ENCODE measurements around the gene MBTPS1. TPM values are rescaled to one million over a fixed set of nuclear protein-coding genes. Genes with fewer than 3 reads are reported as not detected.
"Not testable (repeated sequence)": the region's sequence is repeated elsewhere in the genome, so short reads cannot be mapped to it uniquely, and the experiment has no call there.

Gene MBTPS1
- total RNA-seq, 1 donor from 2014 or later, result 80.8 TPM

DNA sequence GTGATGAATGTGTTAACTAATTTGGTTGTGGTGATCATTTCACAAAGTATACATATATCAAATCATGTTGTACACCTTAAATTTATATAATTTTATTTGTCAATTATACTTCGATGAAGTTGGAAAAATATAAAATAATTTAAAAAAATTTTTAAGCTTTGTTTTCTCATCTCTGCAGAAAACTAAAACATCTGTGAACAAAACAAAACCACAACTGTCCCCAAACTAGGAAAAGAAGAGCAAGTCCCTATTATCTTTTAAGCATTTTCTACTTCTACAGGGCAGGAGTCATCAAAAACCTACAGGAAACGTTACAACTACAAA lies 21.7 kb upstream of the MBTPS1 start:
- DNase-seq, result no peak
- no peak for ATAC-seq
- intact Hi-C loops (cut with micrococcal nuclease), result no loop called here

DNA sequence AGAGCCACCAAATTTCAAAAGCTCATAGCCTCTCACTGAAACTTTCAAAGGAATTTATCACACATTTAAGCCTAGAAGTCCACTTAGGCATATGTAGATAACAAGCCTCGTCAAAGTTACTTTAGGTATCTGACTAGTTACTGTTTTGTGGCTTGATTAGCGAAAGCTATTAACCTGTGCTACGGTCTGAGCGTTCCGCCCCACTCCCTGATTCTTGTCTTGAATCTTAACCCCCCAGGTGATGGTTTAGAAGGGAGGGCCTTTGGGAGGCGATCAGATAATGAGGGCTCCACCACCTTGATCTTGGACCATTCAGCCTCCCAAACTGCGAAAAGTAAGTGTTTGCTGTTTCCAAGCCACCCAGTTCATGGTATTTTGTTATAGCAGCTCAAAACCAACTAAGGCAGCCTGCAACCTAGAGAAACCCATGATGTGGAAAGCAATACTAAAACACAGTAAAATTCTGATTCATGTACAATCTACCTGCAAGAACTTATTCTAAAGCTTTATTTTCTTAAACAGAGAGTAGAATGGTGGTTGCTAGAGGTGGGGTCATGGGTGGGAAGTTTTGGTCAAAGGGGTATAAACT lies 21.1 kb upstream of the MBTPS1 start:
- DNase-seq (no peak), ATAC-seq (no peak)
- intact Hi-C loops (cut with micrococcal nuclease), result no loop called here

DNA sequence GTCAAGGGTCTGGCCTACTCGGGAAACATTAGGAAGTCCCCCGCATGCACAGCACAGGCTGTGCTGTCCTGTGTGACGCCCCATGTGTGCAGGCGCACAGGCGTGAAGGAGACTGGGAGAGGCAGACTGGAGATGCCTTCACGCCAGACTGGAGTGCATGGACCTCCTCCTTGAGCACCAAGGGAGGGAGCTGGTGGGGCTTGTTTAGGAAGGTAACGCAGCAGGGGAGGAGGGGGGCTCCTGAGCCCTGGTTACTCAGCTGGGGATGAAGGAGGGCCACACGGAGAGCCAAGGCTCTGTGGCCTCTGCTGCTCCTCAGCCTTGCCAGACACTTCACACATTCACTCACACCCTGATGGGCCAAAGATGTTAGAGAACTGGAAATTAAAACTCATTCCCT lies 20.5 kb upstream of the MBTPS1 start:
- no peak for DNase-seq
- no peak for ATAC-seq
- intact Hi-C loops (cut with micrococcal nuclease), result no loop called here

DNA sequence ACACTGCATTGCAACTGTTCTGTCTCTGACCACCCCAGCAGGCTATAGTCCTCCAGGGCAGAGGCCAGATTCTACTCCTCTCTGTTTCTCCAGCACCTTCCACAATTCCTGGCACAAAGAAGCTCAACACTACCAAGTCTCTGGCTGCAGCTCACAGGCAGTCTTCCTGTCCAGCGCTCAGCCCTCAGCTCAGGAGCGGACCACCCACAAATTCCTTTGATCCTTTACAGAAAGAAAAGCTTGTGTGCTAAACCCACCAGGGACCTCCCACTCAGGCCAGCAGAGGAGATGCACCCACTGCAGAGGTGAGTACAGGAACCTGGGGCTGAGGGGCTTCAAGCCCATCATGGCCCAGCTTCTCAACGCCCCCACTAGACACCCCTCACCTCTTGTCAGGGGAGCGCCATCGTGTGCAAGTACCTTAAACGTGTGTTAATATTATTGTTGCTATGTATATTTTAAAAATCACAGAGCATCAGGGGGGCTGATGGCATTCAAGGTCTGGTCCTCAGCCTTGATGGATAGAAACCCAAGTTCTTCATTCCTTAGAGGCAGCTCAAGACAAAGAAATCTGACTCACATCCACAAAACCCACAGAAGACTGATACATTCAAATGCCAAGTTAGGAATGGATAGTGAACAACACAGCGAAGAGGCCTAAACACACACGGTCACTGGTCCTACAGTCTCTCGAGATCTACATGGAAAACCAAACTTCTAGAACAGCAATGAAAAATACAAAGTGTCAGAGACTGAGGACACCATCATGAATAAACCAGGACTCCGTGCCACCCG lies 19.8 kb upstream of the MBTPS1 start:
- intact Hi-C loops (cut with micrococcal nuclease), result no loop called here
- no peak for DNase-seq
- ATAC-seq, result no peak

DNA sequence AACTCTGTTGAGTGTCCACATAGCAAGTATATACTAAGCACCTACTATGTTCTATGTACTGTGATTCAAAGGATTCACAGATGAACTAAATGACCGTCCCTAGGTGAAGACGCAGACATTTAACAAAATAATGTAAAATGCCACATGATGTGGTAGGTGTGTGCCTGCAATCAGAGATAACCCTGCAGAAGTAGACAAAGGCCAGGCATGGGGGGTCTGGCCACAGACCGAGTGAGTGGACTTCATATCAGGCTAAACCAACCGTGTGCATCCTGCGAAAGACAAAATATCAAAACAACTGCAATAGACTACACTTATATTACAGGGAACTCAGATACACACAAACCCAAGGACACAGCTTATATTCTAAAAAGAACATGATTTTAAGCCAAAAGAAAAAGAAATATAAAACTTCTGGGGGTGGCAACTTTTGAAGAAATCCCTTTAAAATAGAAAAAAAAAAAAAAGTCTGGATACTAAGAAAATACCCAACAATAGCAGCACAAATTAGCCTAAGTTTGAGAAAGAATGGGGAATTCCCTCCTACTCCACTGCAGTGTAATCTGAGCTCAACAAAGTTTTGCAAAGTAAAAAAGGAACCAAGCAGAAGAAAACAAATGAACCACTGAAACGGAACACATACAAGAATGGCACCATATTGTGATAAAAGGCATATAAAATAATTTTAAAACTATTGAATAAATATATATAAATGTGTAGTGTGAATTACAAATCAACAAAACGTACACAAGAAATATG lies 16.0 kb upstream of the MBTPS1 start:
- DNase-seq (no peak), ATAC-seq (no peak)
- intact Hi-C loops (cut with micrococcal nuclease), result no loop called here

DNA sequence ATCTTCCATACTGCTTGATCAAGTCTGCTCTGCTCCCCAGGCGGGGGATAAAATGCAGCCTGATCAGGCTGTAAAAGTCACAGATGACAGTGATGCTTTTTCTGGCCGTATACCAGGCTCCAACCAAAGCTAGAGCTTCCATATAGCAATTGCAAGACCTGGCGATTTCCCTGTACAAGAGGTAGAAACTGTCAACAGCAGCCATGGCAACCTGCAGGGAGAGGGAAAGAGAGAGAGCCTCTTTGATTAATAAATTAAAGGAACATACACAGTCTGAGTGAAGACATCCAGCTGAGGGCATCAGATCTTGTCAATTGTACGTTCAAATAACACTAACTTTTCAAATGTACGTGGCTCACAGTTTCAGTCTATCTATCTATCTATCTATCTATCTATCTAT lies 14.4 kb upstream of the MBTPS1 start:
- ATAC-seq, result peak; percentile 11
- intact Hi-C loops (cut with micrococcal nuclease), result no loop called here
- no peak for DNase-seq

DNA sequence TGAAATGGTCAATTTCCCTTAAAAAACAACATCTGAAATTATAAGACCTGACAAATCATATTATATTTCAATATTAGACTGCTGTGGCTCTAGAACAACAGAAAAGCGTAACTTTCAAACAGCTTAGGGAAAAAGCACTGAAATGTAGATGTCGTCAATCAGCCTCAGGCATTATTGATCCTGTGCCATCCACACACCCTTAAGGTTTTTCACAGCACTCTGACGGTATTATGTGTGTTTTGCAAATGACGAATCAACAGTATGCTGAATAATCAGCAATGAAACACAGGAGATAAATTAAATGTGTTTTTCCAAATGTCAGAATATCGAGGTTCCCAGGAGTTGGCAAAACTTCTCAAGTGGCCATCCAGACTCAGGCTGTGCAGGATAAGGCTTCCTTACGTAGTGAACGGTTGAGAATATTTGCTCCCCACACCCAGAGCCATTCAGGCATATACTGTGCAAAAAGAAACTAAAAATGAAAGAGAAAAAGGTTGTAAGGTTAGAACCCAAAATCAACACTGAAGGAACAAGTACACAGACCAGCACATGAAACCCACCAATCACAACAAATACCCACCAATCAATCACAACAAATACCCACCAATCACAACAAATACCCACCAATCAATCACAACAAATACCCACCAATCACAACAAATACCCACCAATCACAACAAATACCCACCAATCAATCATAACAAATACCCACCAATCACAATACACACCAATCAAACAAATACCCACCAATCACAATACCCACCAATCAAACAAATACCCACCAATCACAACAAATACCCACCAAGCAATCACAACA lies 7.7 kb upstream of the MBTPS1 start:
- DNase-seq (no peak), ATAC-seq (no peak)
- intact Hi-C loops (cut with micrococcal nuclease), result no loop called here

DNA sequence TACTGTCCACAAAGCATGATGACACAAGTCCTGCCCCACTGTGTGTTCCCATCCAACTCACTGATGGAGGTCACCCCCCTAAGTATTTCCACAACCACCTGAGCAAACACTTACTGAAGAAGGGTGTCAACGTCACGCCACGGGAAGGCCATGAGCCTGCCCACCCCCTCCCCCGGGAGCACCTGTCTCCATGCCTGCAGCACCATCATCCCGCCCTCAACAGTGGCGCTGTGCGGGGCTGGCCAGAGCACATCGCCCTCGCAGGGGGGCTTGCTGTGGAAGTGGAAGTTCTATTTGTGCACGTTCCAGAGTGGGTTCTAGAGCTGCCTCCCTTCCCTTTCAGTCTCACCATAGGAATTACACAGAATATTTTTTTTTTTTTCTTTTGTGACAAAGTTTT lies 4.3 kb upstream of the MBTPS1 start:
- DNase-seq (no peak), ATAC-seq (no peak)
- intact Hi-C loops (cut with micrococcal nuclease), result no loop called here

DNA sequence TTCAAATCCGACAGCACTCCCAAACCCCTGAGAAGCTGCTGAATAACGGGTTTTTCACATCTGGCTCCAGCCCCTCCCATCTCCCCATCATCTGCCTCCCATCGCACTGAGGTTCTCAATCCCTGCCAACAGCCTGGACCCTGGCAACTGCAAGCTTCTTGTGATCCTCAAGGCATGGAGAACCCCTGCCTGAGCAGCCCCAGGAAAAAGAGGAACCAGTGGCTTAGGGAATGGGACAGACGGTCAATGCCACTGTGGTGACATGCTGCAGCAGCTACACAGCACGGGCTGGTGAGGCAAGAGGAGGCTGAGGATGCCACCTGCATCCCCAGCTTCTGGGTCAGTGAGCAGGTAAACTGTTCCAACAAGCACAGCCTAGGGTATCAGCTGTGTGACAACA lies 3.3 kb upstream of the MBTPS1 start:
- DNase-seq (no peak), ATAC-seq (no peak)
- intact Hi-C loops (cut with micrococcal nuclease), result no loop called here

DNA sequence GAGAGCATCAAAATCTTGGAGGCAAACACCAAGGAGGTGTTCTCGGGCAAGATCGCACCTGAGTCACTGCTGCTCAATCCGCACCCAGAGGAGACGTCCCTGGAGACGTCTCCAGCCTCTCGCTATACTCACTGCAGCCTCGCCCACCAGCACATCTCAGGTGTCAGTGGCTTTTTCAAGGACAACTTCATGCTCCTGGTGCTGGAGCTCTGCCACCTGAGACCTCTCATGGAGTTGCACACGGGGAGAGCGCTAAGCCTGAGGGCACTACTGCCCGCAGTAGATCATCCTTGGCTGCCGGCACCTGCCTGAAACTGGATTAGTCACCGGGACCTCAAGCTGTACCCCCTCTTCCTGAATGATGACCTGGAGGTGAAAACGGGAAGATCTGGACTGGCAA lies 2.6 kb upstream of the MBTPS1 start:
- intact Hi-C loops (cut with micrococcal nuclease), result no loop called here
- ATAC-seq (no peak), DNase-seq (no peak)

DNA sequence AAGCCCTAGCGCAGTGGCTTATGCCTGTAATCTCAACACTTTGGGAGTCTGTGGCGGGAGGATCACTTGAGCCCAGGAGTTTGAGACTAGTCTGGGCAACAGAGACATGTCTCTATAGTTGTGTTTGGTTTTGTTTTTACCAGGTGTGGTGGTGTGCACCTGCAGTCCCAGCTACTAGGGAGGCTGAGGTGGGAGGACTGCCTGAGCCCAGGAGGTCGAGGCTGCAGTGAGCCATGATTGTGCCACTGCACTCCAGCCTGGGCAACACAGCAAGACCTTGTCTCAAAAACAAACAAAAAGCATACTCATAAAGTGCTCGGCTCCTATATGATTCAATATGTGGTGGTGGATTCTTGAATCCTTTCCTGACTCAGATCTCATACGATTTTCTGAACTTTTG lies 1.6 kb upstream of the MBTPS1 start:
- DNase-seq; intact Hi-C loops (cut with micrococcal nuclease); ATAC-seq: not testable (repeated sequence)

DNA sequence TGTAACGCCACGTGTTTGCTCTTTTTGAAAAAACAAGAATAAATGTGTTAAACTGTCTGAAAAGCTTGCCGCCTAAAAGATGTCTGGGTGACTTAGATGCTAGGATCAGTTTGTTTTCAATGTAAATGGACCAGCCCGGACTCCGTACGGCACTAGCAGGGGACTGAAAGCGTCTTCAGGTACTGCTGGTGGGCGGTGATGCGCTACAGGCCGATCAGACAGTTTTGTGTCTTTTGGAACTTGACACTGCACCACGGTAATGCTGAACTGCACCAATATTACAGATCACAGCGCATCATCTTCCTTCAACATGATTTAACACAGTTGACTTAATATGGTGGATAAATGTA lies 727 bp upstream of the MBTPS1 start:
- peak; percentile 9 for ATAC-seq
- intact Hi-C loops (cut with micrococcal nuclease), result no loop called here
- DNase-seq, result no peak

DNA sequence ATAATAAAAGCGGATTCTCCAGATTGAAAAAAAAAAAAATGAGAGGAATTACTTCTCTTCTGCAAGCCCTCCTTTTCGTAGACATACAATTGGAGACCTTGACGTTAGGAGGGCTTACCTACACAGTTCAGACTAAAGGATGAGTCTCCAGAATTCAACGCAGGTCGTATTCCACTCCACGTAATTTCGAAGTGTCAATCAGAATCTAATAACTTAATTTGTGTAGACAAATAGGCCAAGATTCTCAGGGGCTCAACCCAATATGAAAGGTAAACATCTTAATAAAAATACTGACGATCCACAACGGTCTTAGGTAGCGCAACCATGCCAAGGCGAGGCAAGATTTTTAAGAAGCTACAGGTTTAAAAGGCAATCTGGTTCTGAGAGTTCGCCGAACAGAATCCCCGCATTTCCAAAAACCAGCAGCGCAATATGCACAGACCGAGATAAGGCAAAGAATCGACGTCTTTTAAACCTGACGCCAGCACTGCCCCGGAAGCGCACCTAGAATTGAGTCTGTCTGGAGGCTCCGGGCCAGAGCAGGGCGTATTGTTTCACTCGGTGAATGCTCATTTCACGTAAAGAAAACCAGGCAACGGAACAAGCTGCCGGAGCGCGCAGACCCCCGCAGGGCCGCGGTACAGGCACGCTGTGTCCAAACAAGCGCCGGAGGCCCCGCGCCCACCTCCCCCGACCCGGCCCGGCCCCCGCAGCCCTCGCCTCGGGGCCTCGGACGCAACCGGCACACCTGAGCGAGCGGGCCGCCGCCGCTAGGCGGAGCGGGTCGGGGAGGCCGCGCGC lies 623 bp downstream of the MBTPS1 start:
- no peak for DNase-seq
- ATAC-seq, result peak; percentile 6
- intact Hi-C loops (cut with micrococcal nuclease), result no loop called here

DNA sequence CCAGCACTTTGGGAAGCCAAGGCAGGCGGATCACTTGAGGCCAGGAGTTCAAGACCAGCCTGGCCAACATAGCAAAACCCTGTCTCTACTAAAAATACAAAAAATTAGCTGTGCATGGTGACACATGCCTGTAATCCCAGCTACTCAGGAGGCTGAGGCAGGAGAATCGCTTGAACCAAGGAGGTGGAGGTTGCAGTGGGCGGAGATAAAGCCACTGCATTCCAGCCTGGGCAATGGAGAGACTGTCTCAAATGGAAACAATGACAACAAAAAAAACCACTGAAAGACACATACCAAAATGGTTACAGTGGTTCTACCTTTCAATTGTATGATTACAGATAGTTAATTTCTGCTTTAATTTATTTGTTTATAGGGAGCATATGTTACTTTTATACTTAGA lies 4.8 kb downstream of the MBTPS1 start:
- DNase-seq; intact Hi-C loops (cut with micrococcal nuclease); ATAC-seq: not testable (repeated sequence)

DNA sequence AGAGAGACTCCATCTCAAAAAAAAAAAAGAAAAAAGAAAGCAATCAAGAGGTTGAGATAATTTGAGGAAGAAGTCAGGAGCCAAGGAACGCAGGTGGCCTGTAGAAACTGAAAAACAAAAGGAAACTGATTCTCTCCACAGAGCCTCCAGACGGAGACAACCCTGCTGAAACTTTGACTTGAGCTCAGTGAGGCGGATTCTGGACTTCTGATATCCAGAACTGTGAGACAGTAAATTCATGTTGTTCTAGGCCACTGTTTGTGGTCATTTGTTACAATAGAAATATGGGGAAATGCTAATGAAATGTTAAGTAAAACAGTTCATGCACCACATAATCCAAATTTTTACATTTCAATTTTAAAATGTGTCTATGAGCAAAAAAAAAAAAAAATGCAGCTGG lies 5.2 kb downstream of the MBTPS1 start:
- intact Hi-C loops (cut with micrococcal nuclease), result no loop called here
- ATAC-seq (no peak), DNase-seq (no peak)

DNA sequence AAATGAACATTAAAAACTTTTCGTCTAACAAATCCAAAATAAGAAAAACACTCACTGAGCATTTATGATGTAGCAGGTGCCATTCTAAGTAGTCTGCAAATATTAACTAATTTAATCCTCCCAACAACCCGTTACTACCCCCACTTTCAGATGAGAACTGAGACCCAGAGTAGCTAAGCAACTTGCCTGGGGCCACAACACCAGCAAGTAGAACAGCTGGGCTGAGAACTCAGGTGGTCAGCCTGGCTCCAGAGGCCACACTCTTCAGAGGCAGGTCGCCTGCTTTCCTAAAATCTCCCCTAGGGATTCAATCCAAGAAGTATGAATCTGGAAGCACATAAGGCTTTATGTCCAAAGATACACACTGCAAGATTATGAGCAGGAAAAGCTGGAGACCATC lies 6.2 kb downstream of the MBTPS1 start:
- ATAC-seq (no peak), DNase-seq (no peak)
- intact Hi-C loops (cut with micrococcal nuclease), result no loop called here

DNA sequence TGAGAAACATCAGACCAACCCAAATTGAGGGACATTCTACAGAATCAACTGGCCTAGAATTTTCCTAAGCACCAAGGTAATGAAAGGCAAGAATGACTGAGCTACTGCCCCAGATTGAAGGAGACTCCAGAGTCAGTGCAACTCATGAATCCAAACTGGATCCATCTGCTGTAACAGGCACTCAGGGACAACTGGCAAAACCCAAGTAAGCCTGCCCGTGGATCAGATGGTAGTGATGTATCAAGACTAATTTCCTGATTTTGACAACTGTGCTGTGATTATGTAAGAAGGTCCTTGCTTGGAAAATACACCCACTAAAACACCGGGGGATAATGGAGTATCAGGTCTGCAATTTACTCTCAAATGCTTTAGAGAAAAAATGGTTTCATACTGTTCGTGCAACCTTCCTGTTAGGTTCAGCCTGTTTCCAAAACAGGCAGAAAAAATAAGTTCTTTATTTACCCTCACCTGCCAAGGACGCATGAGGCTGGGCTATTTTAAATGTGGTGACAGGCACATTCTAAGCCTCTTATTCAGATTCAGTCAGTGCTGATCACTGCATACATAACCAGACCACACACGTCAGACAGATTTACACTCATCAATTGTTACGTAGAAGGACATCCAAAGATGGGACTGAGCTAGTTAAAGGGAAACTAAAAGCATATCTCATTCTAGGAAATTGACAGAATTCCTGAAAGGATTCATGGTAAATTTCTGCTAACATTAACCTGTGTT lies 7.0 kb downstream of the MBTPS1 start:
- intact Hi-C loops (cut with micrococcal nuclease), result no loop called here
- ATAC-seq (peak; percentile 86), DNase-seq (no peak)

DNA sequence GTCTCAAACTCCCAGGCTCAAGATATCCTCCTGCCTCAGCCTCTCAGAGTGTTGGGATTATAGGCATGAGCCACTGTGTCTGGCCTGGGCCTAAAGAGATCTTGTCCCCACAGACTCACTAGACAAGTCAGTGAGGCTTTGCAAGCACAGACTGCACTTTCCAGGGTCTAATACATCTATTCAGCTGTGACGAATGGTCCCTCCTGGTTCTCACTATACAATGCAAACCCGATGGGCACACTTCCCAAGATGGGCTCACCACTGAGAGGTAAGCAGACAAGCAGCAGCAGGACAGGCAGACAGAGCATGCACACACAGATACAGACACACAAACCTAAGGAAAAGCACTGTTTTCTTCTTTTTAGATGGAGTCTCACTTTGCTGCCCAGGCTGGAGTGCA lies 8.8 kb downstream of the MBTPS1 start:
- intact Hi-C loops (cut with micrococcal nuclease), result no loop called here
- no peak for DNase-seq
- no peak for ATAC-seq

Measured in left ventricle myocardium superior (tissue), 1 donor.